Mesenchymal stem cell (in vitro differentiated cells and primary cell): ENCODE data around the gene TCP11L2.

Source experiments
- DNase-seq: peaks from one replicate; pipeline ENCODE4 v3.0.0-alpha.2; 2013
- H2AFZ ChIP-seq: one replicate; pipeline ENCODE4 v1.6.1; 2013; ENCODE audit warnings: low read depth, mild to moderate bottlenecking, control low read depth, inconsistent platforms, low read length, moderate library complexity
- H2AK5ac ChIP-seq: 2 replicates; pipeline ENCODE4 v1.6.1; 2013; ENCODE audit warnings: low read length, moderate library complexity, mild to moderate bottlenecking, inconsistent platforms; ENCODE audit not compliant: severe bottlenecking
- H2BK120ac ChIP-seq: one replicate; pipeline ENCODE4 v1.6.1; 2013; ENCODE audit warnings: low read depth, mild to moderate bottlenecking, inconsistent platforms, low read length, moderate library complexity
- H2BK12ac ChIP-seq, 2 experiments: one replicate each; pipeline ENCODE4 v1.6.1; 2013; ENCODE audit warnings: inconsistent platforms in 2 of 2, low read length in 2 of 2, mild to moderate bottlenecking in 2 of 2, moderate library complexity in 2 of 2, control low read depth in 1 of 2
- H2BK15ac ChIP-seq: one replicate; pipeline ENCODE4 v1.6.1; 2013; ENCODE audit warnings: mild to moderate bottlenecking, low read depth, inconsistent platforms; ENCODE audit not compliant: poor library complexity, severe bottlenecking
- H2BK5ac ChIP-seq: 2 replicates; pipeline ENCODE4 v1.6.1; 2013; ENCODE audit warnings: low read depth, mild to moderate bottlenecking, low read length, control low read depth, inconsistent platforms; ENCODE audit not compliant: poor library complexity, severe bottlenecking
- H3K14ac ChIP-seq, 2 experiments: one replicate each; pipeline ENCODE4 v1.6.1; 2013; ENCODE audit warnings: inconsistent platforms in 2 of 2, low read length in 2 of 2, control low read depth in 1 of 2, mild to moderate bottlenecking in 1 of 2, moderate library complexity in 1 of 2
- H3K18ac ChIP-seq, 2 experiments: one replicate each; pipeline ENCODE4 v1.6.1; 2013; ENCODE audit warnings: inconsistent platforms in 2 of 2, low read length in 2 of 2, control low read depth in 1 of 2, low read depth in 1 of 2, mild to moderate bottlenecking in 1 of 2
- H3K23ac ChIP-seq, 2 experiments: one replicate each; pipeline ENCODE4 v1.6.1; 2013; ENCODE audit warnings: inconsistent platforms in 2 of 2, low read length in 2 of 2, mild to moderate bottlenecking in 2 of 2, moderate library complexity in 2 of 2, control low read depth in 1 of 2
- H3K27ac ChIP-seq: 2 replicates; pipeline ENCODE4 v1.5.1; 2013; ENCODE audit warnings: mild to moderate bottlenecking, moderate library complexity, low read length, control low read depth, inconsistent platforms; ENCODE audit not compliant: poor library complexity, severe bottlenecking
- H3K27me3 ChIP-seq, 2 experiments: 2 replicates each; pipeline versions ENCODE4 v1.6.1 to v1.7.0; 2013; ENCODE audit warnings: low read length in 2 of 2, mild to moderate bottlenecking in 2 of 2, moderate library complexity in 2 of 2, control low read depth in 1 of 2, inconsistent platforms in 1 of 2; ENCODE audit not compliant: control insufficient read depth in 1 of 2, insufficient read depth in 1 of 2
- H3K36me3 ChIP-seq, 2 experiments: 2 replicates each; pipeline versions ENCODE4 v1.6.1 to v1.7.0; 2013; ENCODE audit warnings: low read length in 2 of 2, control low read depth in 1 of 2, inconsistent platforms in 1 of 2, low read depth in 1 of 2, mild to moderate bottlenecking in 1 of 2; ENCODE audit not compliant: insufficient read depth in 2 of 2, control insufficient read depth in 1 of 2
- H3K4ac ChIP-seq, 2 experiments: one replicate each; pipeline ENCODE4 v1.6.1; 2013; ENCODE audit warnings: inconsistent platforms in 2 of 2, low read length in 2 of 2, mild to moderate bottlenecking in 2 of 2, moderate library complexity in 2 of 2, control low read depth in 1 of 2, low read depth in 1 of 2
- H3K4me1 ChIP-seq: 2 replicates; pipeline ENCODE4 v1.6.1; 2013; ENCODE audit warnings: low read depth, low read length, control low read depth; ENCODE audit not compliant: control insufficient read depth, insufficient read depth
- H3K4me2 ChIP-seq: 2 replicates; pipeline ENCODE4 v1.6.1; 2013; ENCODE audit warnings: low read length, mild to moderate bottlenecking, inconsistent platforms; ENCODE audit not compliant: poor library complexity, severe bottlenecking
- H3K4me3 ChIP-seq, 2 experiments: 2 replicates each; pipeline versions ENCODE4 v1.5.1 to v1.7.0; 2013; ENCODE audit warnings: low read length in 2 of 2, mild to moderate bottlenecking in 2 of 2, control low read depth in 1 of 2, low read depth in 1 of 2; ENCODE audit not compliant: insufficient read depth in 1 of 2
- H3K79me1 ChIP-seq: replicated peaks from 2 replicates; pipeline ENCODE4 v1.6.1; 2013; ENCODE audit warnings: mild to moderate bottlenecking, control low read depth, low read length, inconsistent platforms; ENCODE audit not compliant: poor library complexity, severe bottlenecking
- H3K9ac ChIP-seq: 2 replicates; pipeline ENCODE4 v1.7.0; 2013; ENCODE audit warnings: mild to moderate bottlenecking, low read length, moderate library complexity
- H3K9me3 ChIP-seq: 2 replicates; pipeline ENCODE4 v1.7.0; 2013; ENCODE audit warnings: mild to moderate bottlenecking, low read length; ENCODE audit not compliant: control insufficient read depth
- H4K8ac ChIP-seq: one replicate; pipeline ENCODE4 v1.6.1; 2013; ENCODE audit warnings: inconsistent platforms, mild to moderate bottlenecking, low read length, moderate library complexity
- H4K91ac ChIP-seq: one replicate; pipeline ENCODE4 v1.6.1; 2013; ENCODE audit warnings: mild to moderate bottlenecking, low read length, inconsistent platforms
- WGBS: methylation state at CpG from one replicate; pipeline ENCODE4 v1.1.7; 2013; ENCODE audit warnings: mixed read lengths; 5-methylcytosine and 5-hydroxymethylcytosine counted together

Gene TCP11L2

DNA sequence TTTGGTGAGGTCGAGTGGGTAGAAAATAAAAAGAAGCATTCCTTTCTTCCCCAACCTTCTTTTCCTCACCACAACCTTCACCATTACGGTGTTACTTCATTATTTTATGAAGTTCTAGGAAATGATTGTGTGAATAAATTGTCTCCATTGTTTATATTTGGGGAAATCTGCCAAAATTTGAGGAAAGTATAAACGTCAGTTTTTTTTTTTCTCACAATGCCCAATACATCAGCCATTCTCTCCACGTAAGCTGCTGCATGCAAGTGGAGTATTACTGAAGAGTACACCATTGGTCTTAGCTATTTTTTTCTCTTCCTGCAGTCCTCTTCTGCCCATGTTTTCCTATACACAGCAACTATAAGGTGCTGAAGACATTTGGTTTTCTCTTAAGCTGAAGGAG, 45.9 kb downstream of the TCP11L2 start:
- Histone ChIP-seq H3K9me3 (no peaks in the 10 kb centered on the region), H3K18ac (no peak overlapping the region), H2AFZ (no peak overlapping the region), H3K23ac (no peak overlapping the region), H4K91ac (no peak overlapping the region), H3K4me2 (no peak overlapping the region), H2BK12ac (no peak overlapping the region), H3K14ac (no peak overlapping the region), H4K8ac (no peak overlapping the region), H2BK15ac (no peak overlapping the region), H3K9ac (no peak overlapping the region), H3K36me3 (peaks cover 3 to 13% of the 10 kb centered on the region in 2 experiments), H2AK5ac (no peak overlapping the region), H2BK120ac (no peak overlapping the region), H3K27ac (no peak overlapping the region), H3K4me3 (no peak overlapping the region), H3K27me3 (peaks cover 0 to 10% of the 10 kb centered on the region in 2 experiments), H3K4ac (no peak overlapping the region), H3K4me1 (no peaks in the 10 kb centered on the region), H2BK5ac (no peak overlapping the region), H3K79me1 (no peaks in the 10 kb centered on the region)
- no CpG with 5 or more reads among the region's 4 CpGs for WGBS
- no peak for DNase-seq

DNA sequence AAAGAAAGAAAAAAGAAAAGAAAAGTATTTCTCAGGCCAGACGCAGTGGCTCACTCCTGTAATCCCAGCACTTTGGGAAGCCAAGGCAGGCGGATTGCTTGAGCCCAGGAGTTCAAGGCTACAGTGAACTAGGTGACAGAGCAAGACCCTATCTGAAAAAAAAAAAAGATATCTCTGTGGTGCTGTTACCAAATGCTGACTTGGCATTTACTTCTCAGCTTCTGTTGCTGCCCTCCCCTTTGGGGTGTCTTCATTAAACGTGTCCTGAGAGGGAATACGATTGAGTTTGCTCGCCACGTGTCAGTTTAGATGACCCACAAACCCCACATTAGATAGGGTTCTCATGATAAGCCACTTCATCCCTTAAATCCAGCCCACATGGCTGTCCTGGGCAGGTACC, 50.6 kb downstream of the TCP11L2 start:
- H2AK5ac ChIP-seq: no peak overlapping the region
- H2BK12ac ChIP-seq: no peak overlapping the region
- no peak overlapping the region for H2BK120ac ChIP-seq
- DNase-seq: no peak
- no peaks in the 10 kb centered on the region for H3K4me1 ChIP-seq
- WGBS: 84% methylated on average over 4 of the region's 6 CpGs
- no peak overlapping the region for H2BK15ac ChIP-seq
- H3K27ac ChIP-seq: no peak overlapping the region
- no peaks in the 10 kb centered on the region for H3K36me3 ChIP-seq
- H3K27me3 ChIP-seq: peaks cover 0 to 10% of the 10 kb centered on the region in 2 experiments
- H2AFZ ChIP-seq: no peak overlapping the region
- no peaks in the 10 kb centered on the region for H3K79me1 ChIP-seq
- no peak overlapping the region for H4K8ac ChIP-seq
- H3K4me3 ChIP-seq: no peak overlapping the region
- no peak overlapping the region for H3K14ac ChIP-seq
- H3K18ac ChIP-seq: no peak overlapping the region
- H4K91ac ChIP-seq: no peak overlapping the region
- no peak overlapping the region for H2BK5ac ChIP-seq
- H3K4ac ChIP-seq: no peak overlapping the region
- H3K9me3 ChIP-seq: no peaks in the 10 kb centered on the region
- no peak overlapping the region for H3K9ac ChIP-seq
- H3K23ac ChIP-seq: no peak overlapping the region
- H3K4me2 ChIP-seq: no peak overlapping the region

DNA sequence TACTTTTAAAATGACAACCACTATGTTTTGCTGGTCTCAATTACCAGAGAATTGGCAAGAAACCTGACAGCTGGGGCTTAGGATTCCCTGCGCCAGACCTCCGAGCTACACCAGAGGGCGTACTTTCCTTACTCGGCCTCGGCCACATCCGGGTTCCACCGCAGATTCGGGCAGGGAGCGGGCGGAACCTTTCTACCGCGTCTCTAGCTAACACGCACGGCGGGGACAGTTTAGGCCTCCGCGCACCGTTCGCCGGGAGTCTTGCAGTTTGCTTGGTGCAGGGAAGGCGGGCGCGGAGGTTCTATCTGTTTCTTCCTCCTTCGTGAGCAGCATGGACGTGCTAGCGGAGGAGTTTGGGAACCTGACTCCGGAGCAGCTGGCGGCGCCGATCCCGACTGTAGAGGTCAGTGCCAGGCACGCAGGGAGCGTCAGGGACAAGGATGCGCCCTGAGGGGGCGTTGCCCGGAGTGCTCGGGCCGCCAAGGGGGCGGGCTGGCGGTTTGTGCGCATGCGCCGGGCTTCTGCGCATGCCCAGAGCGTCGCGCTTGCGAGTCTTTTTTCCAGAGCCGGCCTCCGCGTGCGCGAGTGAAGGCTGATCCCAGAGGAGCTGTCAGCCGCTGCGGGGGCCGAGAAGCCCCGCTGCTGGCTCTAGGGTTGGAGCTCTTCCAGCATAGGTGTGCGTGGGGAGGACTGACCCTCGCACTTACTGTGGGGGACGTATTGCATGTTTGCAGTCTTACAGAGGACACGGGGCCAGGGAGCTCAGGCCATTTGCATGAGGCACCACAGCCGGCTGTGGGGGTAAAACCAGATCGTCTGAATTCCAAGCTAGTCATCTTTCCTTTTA, 55.2 kb downstream of the TCP11L2 start, which contains the start of gene POLR3B:
TSS of gene POLR3B (plus strand) at position 200 of the 847 bp plus-strand sequence. CDS start at position 332, 132 bp downstream.
- DNase-seq: peak; percentile 95
- peak within 1 kb of the TSS; percentile 91 for H3K9ac ChIP-seq
- H3K23ac ChIP-seq: peak within 1 kb of the TSS in 1 of 2 experiments; percentile 47
- H3K4me3 ChIP-seq: peak within 1 kb of the TSS; percentile 68 to 85
- no peak within 1 kb of the TSS for H2AK5ac ChIP-seq
- H4K91ac ChIP-seq: peak within 1 kb of the TSS; percentile 53
- no peak within 1 kb of the TSS for H2BK12ac ChIP-seq
- no peaks in the 10 kb centered on the region for H3K36me3 ChIP-seq
- H3K4ac ChIP-seq: peak within 1 kb of the TSS in 1 of 2 experiments; percentile 7
- H2BK15ac ChIP-seq: no peak within 1 kb of the TSS
- H3K27me3 ChIP-seq: no peaks in the 10 kb centered on the region
- peak within 1 kb of the TSS; percentile 9 for H2BK5ac ChIP-seq
- peak within 1 kb of the TSS in 1 of 2 experiments; percentile 72 for H3K14ac ChIP-seq
- peaks cover 3% of the 10 kb centered on the region for H3K4me1 ChIP-seq
- H3K27ac ChIP-seq: peak within 1 kb of the TSS; percentile 85
- H3K4me2 ChIP-seq: peak within 1 kb of the TSS; percentile 69
- no peak within 1 kb of the TSS for H2BK120ac ChIP-seq
- peaks cover 23% of the 10 kb centered on the region for H3K79me1 ChIP-seq
- H4K8ac ChIP-seq: peak within 1 kb of the TSS; percentile 66
- H2AFZ ChIP-seq: peak within 1 kb of the TSS; percentile 83
- no peaks in the 10 kb centered on the region for H3K9me3 ChIP-seq
- peak within 1 kb of the TSS; percentile 73 to 93 for H3K18ac ChIP-seq
- under 1% methylated on average over 63 of the region's 63 CpGs for WGBS

DNA sequence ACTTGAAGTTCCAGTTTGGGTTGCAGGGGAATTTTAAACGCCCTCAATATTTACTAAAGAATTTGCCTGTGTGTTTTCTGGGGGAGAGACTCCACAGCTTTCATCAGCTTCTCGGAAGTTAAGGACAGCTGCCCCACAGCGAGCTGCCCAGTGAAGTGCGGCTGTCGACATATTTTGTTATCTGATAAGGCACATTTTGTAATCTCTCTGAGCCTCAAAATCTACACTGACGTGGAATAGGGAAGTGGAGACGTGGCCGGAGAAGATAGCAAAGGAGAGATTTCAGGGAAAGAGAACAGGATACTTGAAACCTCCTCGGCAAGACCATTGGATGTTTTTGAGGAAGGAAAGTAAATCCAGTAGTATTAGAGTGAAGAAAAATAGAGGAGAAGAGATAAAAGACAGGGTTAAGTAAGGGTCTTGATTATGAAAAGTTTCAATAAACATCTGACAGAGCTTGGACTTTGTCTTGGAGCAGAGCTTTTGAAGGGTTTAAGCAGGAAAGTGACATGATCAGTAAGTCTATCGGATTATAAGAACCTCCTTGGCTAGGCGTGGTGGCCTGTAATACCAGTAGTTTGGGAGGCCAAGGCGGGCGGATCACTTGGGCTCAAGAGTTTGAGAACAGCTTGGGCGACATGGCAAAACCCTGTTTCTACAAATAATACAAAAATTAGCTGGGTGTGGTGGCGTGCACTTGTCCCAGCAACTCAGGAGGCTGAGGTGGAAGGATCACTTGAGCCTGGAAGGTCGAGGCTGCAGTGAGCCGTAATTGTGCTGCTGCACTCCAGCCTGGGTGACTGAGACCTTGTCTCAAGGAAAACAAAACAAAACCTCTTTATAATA, 56.1 kb downstream of the TCP11L2 start:
- Histone ChIP-seq H4K91ac (no peak overlapping the region), H3K14ac (no peak overlapping the region), H3K27ac (peak overlapping the region; percentile 81), H2BK120ac (no peak overlapping the region), H3K4me2 (peak overlapping the region; percentile 69), H3K4ac (peak overlapping the region in 1 of 2 experiments; percentile 94), H2AFZ (no peak overlapping the region), H2BK5ac (no peak overlapping the region), H3K9me3 (no peaks in the 10 kb centered on the region), H3K4me1 (peaks cover 3% of the 10 kb centered on the region), H3K36me3 (no peaks in the 10 kb centered on the region), H2BK12ac (peak overlapping the region in 1 of 2 experiments; percentile 60), H2AK5ac (no peak overlapping the region), H4K8ac (no peak overlapping the region), H3K27me3 (no peaks in the 10 kb centered on the region), H3K4me3 (peak overlapping the region; percentile 68 to 85), H3K23ac (no peak overlapping the region), H2BK15ac (no peak overlapping the region), H3K9ac (peak overlapping the region; percentile 91), H3K79me1 (peaks cover 23% of the 10 kb centered on the region), H3K18ac (no peak overlapping the region)
- peak; percentile 90 for DNase-seq
- 49% methylated on average over 15 of the region's 17 CpGs for WGBS
